Neural crest cell (in vitro differentiated cells): ENCODE measurements around the gene NFIC. TPM values are rescaled to one million over a fixed set of nuclear protein-coding genes. Genes with fewer than 3 reads are reported as not detected.

ENCODE experiments used
- DNase-seq: peaks from one replicate; pipeline ENCODE4 v3.0.0; 2021; ENCODE audit warnings: low read depth, mixed read lengths, low spot score
- H3K27ac Mint-ChIP-seq: one replicate; pipeline ENCODE4 v1.8.0; 2021; ENCODE audit warnings: mild to moderate bottlenecking, mixed read lengths; ENCODE audit not compliant: unreplicated experiment
- H3K27me3 Mint-ChIP-seq: 2 replicates; pipeline ENCODE4 v1.8.0; 2021; ENCODE audit warnings: low read depth, mild to moderate bottlenecking, mixed read lengths
- H3K36me3 Mint-ChIP-seq: 2 replicates; pipeline ENCODE4 v1.8.0; 2021; ENCODE audit warnings: low read depth, mild to moderate bottlenecking, mixed read lengths
- H3K4me1 Mint-ChIP-seq: 2 replicates; pipeline ENCODE4 v1.8.0; 2021; ENCODE audit warnings: mixed read lengths
- H3K4me3 Mint-ChIP-seq: one replicate; pipeline ENCODE4 v1.8.0; 2021; ENCODE audit warnings: mild to moderate bottlenecking, mixed read lengths
- H3K9me3 Mint-ChIP-seq: 2 replicates; pipeline ENCODE4 v1.8.0; 2021; ENCODE audit warnings: mixed read lengths
- long read RNA-seq: library from polyadenylated mRNA; unstranded; transcript quantifications from one replicate; pipeline ENCODE4 v2.0.0, GENCODE V29; 2020
- total RNA-seq: library from RNA; stranded (reverse); gene quantifications from 2 replicates; pipeline ENCODE4 v1.2.1, GENCODE V29; 2021
- TF ChIP-seq, protein P1 (sequence below): fragments of 200-600 bp; sonication (generic); conservative IDR thresholded peaks from 2 replicates; pipeline ENCODE4 v1.5.0; 2021; ENCODE audit warnings: antibody characterized with exemption, mild to moderate bottlenecking

The NFIC gene
- 4.1 and 6.0 TPM in 2 replicates for total RNA-seq
- long read RNA-seq = 0 reads

DNA sequence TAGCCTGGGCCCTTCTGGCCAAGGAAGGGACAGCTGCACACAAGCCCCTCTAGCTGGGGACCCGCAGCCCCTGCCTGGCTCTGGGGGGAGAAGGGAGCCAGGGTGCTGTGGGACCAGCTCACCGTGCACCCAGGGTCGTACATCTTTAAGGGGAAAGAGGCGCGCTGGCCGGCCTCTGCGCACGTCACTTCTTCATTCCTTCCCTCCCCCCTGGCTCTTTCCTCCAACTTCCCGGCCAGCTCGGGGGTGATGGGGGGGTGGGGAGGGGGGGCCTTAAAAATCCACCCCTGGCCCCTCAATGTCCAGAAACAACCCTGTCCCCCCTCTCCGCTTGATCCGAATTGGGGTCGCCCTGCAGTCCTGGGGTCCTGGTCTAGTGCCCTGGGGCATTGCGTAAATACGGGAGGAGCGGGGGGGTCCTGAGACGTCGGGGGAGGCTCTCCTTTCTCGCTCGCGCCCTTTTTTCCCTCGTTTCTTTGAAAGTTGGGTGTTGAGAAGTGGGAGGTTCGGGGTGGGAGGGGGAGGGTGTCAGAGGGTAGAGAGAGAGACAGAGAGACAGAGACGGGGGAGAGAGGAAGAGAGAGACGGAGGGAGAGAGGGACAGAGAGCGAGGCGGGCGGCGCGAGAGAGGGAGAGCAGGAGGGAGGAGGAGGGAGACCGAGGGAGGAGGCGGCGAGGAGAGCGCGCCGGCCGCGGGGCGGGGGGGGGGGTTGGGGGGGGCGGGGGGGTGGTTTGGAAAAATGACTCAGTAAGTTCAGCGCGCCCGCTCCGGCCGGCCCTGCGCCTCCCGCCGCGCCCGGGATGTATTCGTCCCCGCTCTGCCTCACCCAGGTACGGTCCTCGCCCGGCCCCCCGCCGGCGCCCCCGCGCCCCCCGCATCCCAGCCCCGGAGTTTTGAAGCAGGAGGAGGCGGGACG, at the start of gene NFIC:
Gene NFIC, plus strand, starts transcription at position 748 of the 917 bp plus-strand sequence. Its CDS starts 54 bp downstream, at position 802.
- TF ChIP-seq, protein P1, sequence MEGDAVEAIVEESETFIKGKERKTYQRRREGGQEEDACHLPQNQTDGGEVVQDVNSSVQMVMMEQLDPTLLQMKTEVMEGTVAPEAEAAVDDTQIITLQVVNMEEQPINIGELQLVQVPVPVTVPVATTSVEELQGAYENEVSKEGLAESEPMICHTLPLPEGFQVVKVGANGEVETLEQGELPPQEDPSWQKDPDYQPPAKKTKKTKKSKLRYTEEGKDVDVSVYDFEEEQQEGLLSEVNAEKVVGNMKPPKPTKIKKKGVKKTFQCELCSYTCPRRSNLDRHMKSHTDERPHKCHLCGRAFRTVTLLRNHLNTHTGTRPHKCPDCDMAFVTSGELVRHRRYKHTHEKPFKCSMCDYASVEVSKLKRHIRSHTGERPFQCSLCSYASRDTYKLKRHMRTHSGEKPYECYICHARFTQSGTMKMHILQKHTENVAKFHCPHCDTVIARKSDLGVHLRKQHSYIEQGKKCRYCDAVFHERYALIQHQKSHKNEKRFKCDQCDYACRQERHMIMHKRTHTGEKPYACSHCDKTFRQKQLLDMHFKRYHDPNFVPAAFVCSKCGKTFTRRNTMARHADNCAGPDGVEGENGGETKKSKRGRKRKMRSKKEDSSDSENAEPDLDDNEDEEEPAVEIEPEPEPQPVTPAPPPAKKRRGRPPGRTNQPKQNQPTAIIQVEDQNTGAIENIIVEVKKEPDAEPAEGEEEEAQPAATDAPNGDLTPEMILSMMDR = no peak
- Mint-ChIP-seq H3K27ac (no peak within 1 kb of the TSS), H3K9me3 (no peaks in the 10 kb centered on the region), H3K4me1 (peaks cover 4% of the 10 kb centered on the region), H3K4me3 (peak within 1 kb of the TSS; percentile 66), H3K36me3 (no peaks in the 10 kb centered on the region), H3K27me3 (peaks cover 94% of the 10 kb centered on the region)
- no peak for DNase-seq

DNA sequence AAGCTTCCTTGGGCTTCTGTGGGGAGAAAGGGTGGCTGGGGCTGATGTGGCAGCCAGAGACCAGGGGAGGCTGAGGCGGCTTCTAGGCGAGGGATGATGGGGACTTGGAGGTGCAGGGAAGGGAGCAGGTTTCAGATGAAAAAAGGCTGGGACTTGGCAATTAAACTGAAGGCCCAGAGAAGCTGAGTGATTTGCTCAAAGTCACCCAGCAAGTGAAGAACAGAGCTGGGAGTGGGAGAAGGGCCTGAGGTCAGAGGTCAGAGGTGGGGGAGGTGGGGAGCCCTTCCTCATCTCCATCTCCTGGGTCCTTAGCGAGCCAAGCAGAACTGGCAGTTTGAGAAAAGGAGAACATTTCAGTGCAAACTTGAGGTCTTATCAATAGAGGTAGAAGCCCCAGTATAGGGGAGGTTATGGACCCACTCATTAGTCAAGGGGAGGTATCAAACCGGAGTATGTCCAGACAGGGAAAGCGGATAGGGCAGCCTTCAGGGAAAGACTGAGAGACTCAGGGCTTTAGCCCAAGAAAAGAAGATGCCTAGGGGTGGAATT, 49.6 kb upstream of the NFIC start:
- H3K4me1 Mint-ChIP-seq = no peaks in the 10 kb centered on the region
- H3K9me3 Mint-ChIP-seq = no peaks in the 10 kb centered on the region
- H3K27ac Mint-ChIP-seq = no peak overlapping the region
- peaks cover 51% of the 10 kb centered on the region for H3K27me3 Mint-ChIP-seq
- DNase-seq = no peak
- TF ChIP-seq, protein P1 = no peak
- H3K4me3 Mint-ChIP-seq = no peak overlapping the region
- no peaks in the 10 kb centered on the region for H3K36me3 Mint-ChIP-seq

DNA sequence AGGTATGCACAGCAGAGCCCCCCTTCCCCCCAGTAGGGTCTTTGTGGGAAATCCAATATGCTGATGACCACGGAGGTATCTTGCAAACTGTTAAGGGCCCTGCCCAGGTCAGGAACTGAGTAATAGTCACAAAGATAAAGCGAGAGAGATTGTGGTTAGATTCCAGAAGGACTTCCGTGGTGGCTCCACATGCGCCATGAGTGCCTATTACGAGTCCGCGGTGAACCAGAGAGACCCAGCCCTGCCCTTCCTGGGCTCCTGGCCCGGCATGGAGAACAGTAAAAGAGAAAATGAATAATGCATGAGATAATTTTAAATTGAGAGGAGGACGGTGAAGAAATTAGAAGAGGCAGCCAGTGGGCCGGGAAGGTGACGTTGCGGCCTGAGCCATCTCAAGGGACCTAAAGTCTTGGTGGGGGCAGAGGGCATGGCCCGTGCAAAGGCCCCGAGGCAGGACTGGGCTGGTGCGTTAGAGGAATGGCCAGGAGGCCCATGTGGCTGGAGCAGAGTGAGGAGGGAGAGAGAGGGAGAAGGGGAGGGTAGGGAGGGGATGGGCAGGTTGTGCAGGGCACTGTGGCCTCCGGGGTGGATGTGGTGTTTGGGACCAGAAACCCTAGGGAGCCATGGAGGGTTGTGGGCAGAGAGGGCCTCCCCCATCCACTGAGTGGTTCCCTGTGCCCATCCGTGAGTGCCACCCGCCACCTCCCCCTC, 46.6 kb upstream of the NFIC start:
- Mint-ChIP-seq H3K27ac (no peak overlapping the region), H3K4me1 (no peaks in the 10 kb centered on the region), H3K9me3 (no peaks in the 10 kb centered on the region), H3K4me3 (no peak overlapping the region), H3K27me3 (peaks cover 44% of the 10 kb centered on the region), H3K36me3 (no peaks in the 10 kb centered on the region)
- no peak for DNase-seq
- TF ChIP-seq, protein P1 = no peak

DNA sequence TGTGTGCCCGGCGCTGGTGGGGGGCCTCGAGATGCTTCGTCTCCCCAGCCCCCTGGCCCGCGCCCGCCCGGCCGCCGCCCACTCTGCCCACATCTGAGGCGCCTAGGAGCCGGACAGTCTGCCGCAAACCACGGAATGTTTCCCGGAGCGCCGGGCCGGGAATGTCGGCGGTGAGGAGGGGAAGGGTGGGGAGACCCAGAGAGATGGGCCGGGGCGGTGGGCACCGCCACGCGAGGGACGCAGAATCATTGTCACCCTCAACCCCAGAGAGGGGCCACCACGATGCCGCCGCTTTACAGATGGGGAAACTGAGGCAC, 46.1 kb upstream of the NFIC start:
- Mint-ChIP-seq H3K9me3 (no peaks in the 10 kb centered on the region), H3K27ac (no peak overlapping the region), H3K4me3 (no peak overlapping the region), H3K4me1 (no peaks in the 10 kb centered on the region), H3K27me3 (peaks cover 44% of the 10 kb centered on the region), H3K36me3 (no peaks in the 10 kb centered on the region)
- TF ChIP-seq, protein P1 = no peak
- DNase-seq = no peak

DNA sequence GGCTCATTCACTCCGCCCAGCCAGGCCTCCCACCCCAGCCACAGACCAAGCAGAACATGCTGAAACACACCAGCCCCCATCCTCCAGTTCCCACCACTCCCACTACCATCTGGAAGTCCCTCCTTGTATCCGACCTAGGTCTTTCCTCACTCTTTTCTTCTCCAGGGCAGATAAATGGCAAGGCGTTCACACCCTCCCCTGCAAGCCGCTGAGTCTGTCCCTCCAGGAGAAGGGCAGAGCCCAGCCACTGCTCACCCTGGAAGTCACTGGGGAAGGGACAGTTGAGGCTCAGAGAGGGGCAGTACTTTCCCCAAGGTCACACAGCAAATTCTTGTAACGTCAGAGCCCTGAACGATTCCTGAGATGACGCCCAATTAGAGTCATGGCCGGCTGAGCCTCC, 45.5 kb upstream of the NFIC start:
- Mint-ChIP-seq H3K36me3 (no peaks in the 10 kb centered on the region), H3K9me3 (no peaks in the 10 kb centered on the region), H3K27ac (no peak overlapping the region), H3K4me3 (no peak overlapping the region), H3K27me3 (peaks cover 46% of the 10 kb centered on the region), H3K4me1 (no peaks in the 10 kb centered on the region)
- TF ChIP-seq, protein P1 = no peak
- DNase-seq = no peak
